Upper lobe of right lung (tissue), 1 donor: ENCODE results near the gene TCP11L2. TPM values are rescaled to one million over a fixed set of nuclear protein-coding genes. Genes with fewer than 3 reads are reported as not detected.

Source experiments
- ATAC-seq: fragments of 200-7000 bp; cut with Tn5 transposase; one replicate; pipeline ENCODE4 v1.9.1; 2020; ENCODE audit warnings: mild to moderate bottlenecking, moderate library complexity
- DNase-seq: peaks from one replicate; pipeline ENCODE4 v3.0.0-alpha.2; 2020
- H3K27ac ChIP-seq: fragments of 200-600 bp; one replicate; pipeline ENCODE4 v1.8.0; 2022
- H3K27me3 ChIP-seq: fragments of 200-600 bp; one replicate; pipeline ENCODE4 v1.8.0; 2022; ENCODE audit warnings: mild to moderate bottlenecking
- H3K36me3 ChIP-seq: fragments of 200-600 bp; one replicate; pipeline ENCODE4 v1.8.0; 2022
- H3K4me1 ChIP-seq: fragments of 200-600 bp; one replicate; pipeline ENCODE4 v1.8.0; 2022
- H3K4me3 ChIP-seq: fragments of 200-600 bp; one replicate; pipeline ENCODE4 v1.8.0; 2022; ENCODE audit warnings: mild to moderate bottlenecking
- H3K9me3 ChIP-seq: fragments of 200-600 bp; one replicate; pipeline ENCODE4 v1.8.0; 2022
- CTCF ChIP-seq: fragments of 200-600 bp; IDR thresholded peaks from one replicate; pipeline ENCODE4 v1.8.0; 2022; ENCODE audit warnings: antibody characterized with exemption
- intact Hi-C: fragments of 100-400 bp; cut with DNase I; formaldehyde crosslinking; loops from one replicate; pipeline ENCODE4 v1.11.0; 2022
- total RNA-seq: library from RNA; stranded (reverse); fragmentation: NEBNext Ultra II Directional; extraction: Animal tissue kit (Norgen Biotek cat#: 25700); gene quantifications from one replicate; pipeline ENCODE4 v1.2.1, GENCODE V29; 2021
- donor health status: DM: no; HTN: yes; CAD: no; lungs with severe emphysema.

TCP11L2 gene
- total RNA-seq, 1 donor from 2014 or later = 37.7 TPM

DNA sequence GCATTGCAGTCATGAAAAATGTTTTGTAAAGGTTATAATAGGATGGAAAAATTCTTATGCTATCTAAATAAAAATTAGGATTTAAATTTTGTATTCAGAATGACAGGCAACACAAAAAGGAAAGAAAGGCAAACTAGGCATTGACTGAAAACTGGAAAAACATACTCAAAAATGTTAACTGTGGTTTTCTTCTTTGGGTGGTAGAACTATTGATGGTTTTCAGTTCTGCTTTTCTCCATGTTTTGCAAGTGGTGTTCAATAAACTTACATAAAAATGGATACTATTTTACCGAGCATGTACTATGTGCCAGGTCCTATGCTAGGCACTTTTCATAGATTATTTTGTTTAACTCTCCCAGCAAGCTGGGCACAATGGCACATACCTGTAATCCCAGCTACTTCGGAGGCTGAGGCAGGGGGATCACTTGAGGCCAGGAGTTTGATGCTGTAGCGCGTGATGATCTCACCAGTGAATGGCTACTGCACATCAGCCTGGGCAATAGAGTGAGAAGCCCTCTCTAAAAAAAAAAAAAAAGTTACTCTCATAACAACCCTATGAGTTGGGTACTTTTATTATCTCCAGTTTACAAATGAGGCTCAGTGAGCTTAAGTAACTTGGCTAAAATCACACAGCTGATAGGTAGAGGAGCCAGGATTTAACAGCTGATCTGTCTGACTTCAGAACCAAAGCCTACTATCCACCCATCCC lies 26.3 kb upstream of the TCP11L2 start:
- TF ChIP-seq CTCF = no peak
- ATAC-seq = no peak
- Histone ChIP-seq H3K4me3 (no peak overlapping the region), H3K27me3 (no peaks in the 10 kb centered on the region), H3K27ac (no peak overlapping the region), H3K9me3 (no peaks in the 10 kb centered on the region), H3K4me1 (peaks cover 11% of the 10 kb centered on the region), H3K36me3 (no peaks in the 10 kb centered on the region)
- no peak for DNase-seq
- intact Hi-C loops = no loop called here

DNA sequence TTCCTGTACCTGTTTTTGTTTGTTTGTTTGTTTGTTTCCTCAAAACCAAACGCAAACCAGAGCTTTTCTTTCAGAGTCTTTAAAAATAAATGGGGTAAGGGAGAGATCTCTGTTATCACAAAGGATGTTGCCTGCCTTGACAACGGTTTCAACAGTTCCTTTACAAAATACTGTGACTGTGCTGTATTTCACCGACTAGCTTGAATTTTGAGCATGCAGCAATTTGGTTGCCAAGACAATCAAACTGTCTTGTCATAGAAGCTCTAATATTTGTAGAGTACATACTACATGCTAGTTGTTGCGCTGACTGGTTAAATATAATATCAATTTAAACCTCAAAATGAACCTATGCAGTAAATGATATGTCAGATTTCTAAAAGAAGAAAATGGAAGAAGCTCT lies 22.4 kb upstream of the TCP11L2 start:
- H3K9me3 ChIP-seq = no peaks in the 10 kb centered on the region
- H3K36me3 ChIP-seq = no peaks in the 10 kb centered on the region
- no peaks in the 10 kb centered on the region for H3K27me3 ChIP-seq
- DNase-seq (no peak), ATAC-seq (no peak)
- H3K4me1 ChIP-seq = peaks cover 4% of the 10 kb centered on the region
- no peak overlapping the region for H3K27ac ChIP-seq
- TF ChIP-seq CTCF = no peak
- H3K4me3 ChIP-seq = no peak overlapping the region
- intact Hi-C loops = loop anchor here (5.0 kb wide), 1 partner anchor 53 kb away; no protein-coding TSS in a partner anchor

DNA sequence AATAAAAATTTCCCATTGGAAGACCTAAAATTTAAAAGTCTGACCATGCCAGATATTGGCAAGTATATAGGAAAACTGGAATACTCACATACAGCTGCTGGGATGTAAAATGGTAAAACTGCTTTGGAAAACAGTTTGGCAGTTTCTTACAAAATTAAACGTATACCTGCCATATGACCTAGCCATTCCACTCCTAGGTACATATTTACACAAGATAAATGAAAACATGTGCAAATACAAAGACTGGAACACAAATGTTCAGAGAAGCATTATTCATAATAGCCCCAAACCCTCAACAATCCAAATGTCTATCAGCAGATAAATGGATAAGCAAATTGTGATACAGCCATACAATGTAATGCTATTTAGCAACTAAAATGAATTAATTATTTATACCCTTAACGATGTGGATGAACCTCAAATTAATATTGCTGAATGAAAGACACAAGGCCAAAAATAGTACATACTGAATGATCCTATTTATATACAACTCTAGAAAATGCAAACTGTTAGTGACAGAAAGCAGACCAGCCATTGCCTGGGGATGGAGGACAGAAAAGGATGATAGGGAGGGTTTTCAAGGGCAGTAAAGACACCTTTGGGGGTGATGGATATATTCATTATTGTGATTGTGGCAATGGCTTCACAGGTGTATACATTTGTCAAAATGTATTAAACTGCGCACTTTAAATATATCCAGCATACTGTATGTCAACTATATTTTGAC lies 21.3 kb upstream of the TCP11L2 start:
- no peak overlapping the region for H3K27ac ChIP-seq
- no peak for TF ChIP-seq CTCF
- DNase-seq (no peak), ATAC-seq (no peak)
- H3K27me3 ChIP-seq = no peaks in the 10 kb centered on the region
- H3K9me3 ChIP-seq = no peaks in the 10 kb centered on the region
- H3K4me1 ChIP-seq = no peaks in the 10 kb centered on the region
- intact Hi-C loops = loop anchor here (5.0 kb wide), 1 partner anchor 54 kb away; no protein-coding TSS in a partner anchor
- no peaks in the 10 kb centered on the region for H3K36me3 ChIP-seq
- H3K4me3 ChIP-seq = no peak overlapping the region

- ATAC-seq = peak; percentile 19
- H3K9me3 ChIP-seq = no peaks in the 10 kb centered on the region
- no peak overlapping the region for H3K27ac ChIP-seq
- H3K4me1 ChIP-seq = no peaks in the 10 kb centered on the region
- no peak for DNase-seq
- H3K4me3 ChIP-seq = no peak overlapping the region
- intact Hi-C loops = loop anchor here (5.0 kb wide), 1 partner anchor 55 kb away; no protein-coding TSS in a partner anchor
- TF ChIP-seq CTCF = no peak
- H3K27me3 ChIP-seq = no peaks in the 10 kb centered on the region
- no peaks in the 10 kb centered on the region for H3K36me3 ChIP-seq
These were observed 20.7 kb upstream of the TCP11L2 start for GRCh38 chr12:106281804-106282203.

GRCh38 chr12:106282457-106283097 lies 20.0 kb upstream of the TCP11L2 start:
- no peaks in the 10 kb centered on the region for H3K27me3 ChIP-seq
- DNase-seq = no peak
- no peak overlapping the region for H3K4me3 ChIP-seq
- H3K36me3 ChIP-seq = no peaks in the 10 kb centered on the region
- peak; percentile 98 for ATAC-seq
- intact Hi-C loops = loop anchor here (5.0 kb wide), 1 partner anchor 55 kb away; no protein-coding TSS in a partner anchor
- no peaks in the 10 kb centered on the region for H3K4me1 ChIP-seq
- H3K9me3 ChIP-seq = no peaks in the 10 kb centered on the region
- H3K27ac ChIP-seq = no peak overlapping the region
- peak; percentile 73 for TF ChIP-seq CTCF
